PC-9 (cell line): Measurements from ENCODE around the gene OMG. TPM values are rescaled to one million over a fixed set of nuclear protein-coding genes. Genes with fewer than 3 reads are reported as not detected.

Experiments used
- BruUV-seq: library from RNA; stranded (reverse); fragments of 400-500 nt; replicated peaks from 2 replicates; lab custom pipeline; 2021; lab: Mats Ljungman, UMichigan
- CTCF ChIA-PET: fragments of 300-600 bp; sonication (Branson Sonifier 250); formaldehyde crosslinking; loops from one replicate; lab custom pipeline; 2022; ENCODE audit warnings: antibody characterized with exemption; lab: Charles Lee
- POLR2A ChIA-PET: fragments of 300-600 bp; sonication (Branson Sonifier 250); formaldehyde crosslinking; loops from one replicate; lab custom pipeline; 2022; ENCODE audit warnings: antibody characterized with exemption; ENCODE audit not compliant: unreplicated experiment; lab: Charles Lee
- DNase-seq, 2 experiments: peaks; one replicate each; pipeline versions ENCODE4 v3.0.0 to v3.0.0-alpha.2; 2015 to 2022; ENCODE audit warnings: mixed read lengths in 1 of 2
- H2AFZ ChIP-seq: fragments of 200-600 bp; sonication (generic); 2 replicates; pipeline ENCODE4 v1.8.1; 2017; ENCODE audit warnings: antibody characterized with exemption
- H3F3A ChIP-seq: fragments of 200-600 bp; sonication (generic); 2 replicates; pipeline ENCODE4 v1.8.1; 2017; ENCODE audit warnings: antibody characterized with exemption, mild to moderate bottlenecking, low read depth; ENCODE audit not compliant: insufficient read depth
- H3K27ac ChIP-seq: fragments of 200-600 bp; sonication (generic); 2 replicates; pipeline ENCODE4 v1.6.1; 2016; ENCODE audit warnings: mixed run types
- H3K27me3 ChIP-seq: fragments of 200-600 bp; sonication (generic); 2 replicates; pipeline ENCODE4 v1.6.1; 2016; ENCODE audit warnings: low read depth, mixed run types; ENCODE audit not compliant: insufficient read depth
- H3K36me3 ChIP-seq: fragments of 200-600 bp; sonication (generic); 2 replicates; pipeline ENCODE4 v1.6.1; 2016; ENCODE audit warnings: low read depth, mixed run types
- H3K4me1 ChIP-seq: fragments of 200-600 bp; sonication (generic); replicated peaks from 2 replicates; pipeline ENCODE4 v1.6.1; 2016; ENCODE audit warnings: mixed run types; ENCODE audit not compliant: insufficient read depth
- H3K4me2 ChIP-seq: fragments of 200-600 bp; sonication (generic); 2 replicates; pipeline ENCODE4 v1.6.1; 2017; ENCODE audit warnings: mixed run types
- H3K4me3 ChIP-seq: fragments of 200-600 bp; sonication (generic); 2 replicates; pipeline ENCODE4 v1.6.1; 2016; ENCODE audit warnings: mixed run types
- H3K79me2 ChIP-seq: fragments of 200-600 bp; sonication (generic); 2 replicates; pipeline ENCODE4 v1.6.1; 2017; ENCODE audit warnings: low read depth, mixed run types
- H3K9me2 ChIP-seq: fragments of 200-600 bp; sonication (generic); 2 replicates; pipeline ENCODE4 v1.8.1; 2017; ENCODE audit warnings: mild to moderate bottlenecking; ENCODE audit not compliant: insufficient read depth
- H3K9me3 ChIP-seq: fragments of 200-600 bp; sonication (generic); 2 replicates; pipeline ENCODE4 v1.8.1; 2016; ENCODE audit warnings: low read depth; ENCODE audit not compliant: insufficient read depth
- H4K20me1 ChIP-seq: fragments of 200-600 bp; sonication (generic); 2 replicates; pipeline ENCODE4 v1.8.1; 2017; ENCODE audit not compliant: insufficient read depth
- EZH2 ChIP-seq: fragments of 200-600 bp; sonication (generic); IDR thresholded peaks from 2 replicates; pipeline ENCODE4 v1.8.0; 2017; ENCODE audit warnings: antibody characterized with exemption, low read depth
- intact Hi-C: fragments of 100-400 bp; cut with micrococcal nuclease; formaldehyde crosslinking; loops from one replicate; pipeline ENCODE4 v1.10.0; 2022; ENCODE audit not compliant: unreplicated experiment
- total RNA-seq: library from RNA; stranded (reverse); gene quantifications from 2 replicates; pipeline ENCODE4 v1.2.3, GENCODE V29; 2021
- TF ChIP-seq, protein P1 (sequence below): fragments of 200-600 bp; sonication (generic); conservative IDR thresholded peaks from 2 replicates; pipeline ENCODE4 v1.6.1; 2017; ENCODE audit warnings: mixed run types, antibody characterized with exemption, mild to moderate bottlenecking, moderate library complexity

Gene OMG
- total RNA-seq, 1 experiment from 2014 or later: not detected

DNA sequence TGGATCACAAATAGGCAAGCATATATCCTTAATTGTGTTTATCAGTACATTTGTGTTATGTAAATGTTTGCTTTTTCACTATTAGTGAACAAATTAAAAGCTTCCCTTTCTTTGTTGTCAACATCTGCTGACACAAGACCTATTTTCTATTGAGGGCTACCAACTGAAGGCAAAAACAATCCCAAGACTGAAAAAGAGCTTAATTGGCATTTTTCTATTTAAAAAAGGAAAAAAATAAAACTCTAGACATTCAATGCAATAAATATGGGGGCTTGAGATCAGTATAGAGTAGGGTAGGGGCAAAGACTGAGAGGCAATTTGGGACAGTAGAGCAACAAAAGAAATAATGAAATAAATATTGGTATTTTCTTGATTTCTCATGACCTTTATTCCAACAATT, 24.2 kb downstream of the OMG start:
- H3K9me2 ChIP-seq: no peaks in the 10 kb centered on the region
- peaks cover 26% of the 10 kb centered on the region for H3F3A ChIP-seq
- no peaks in the 10 kb centered on the region for H3K79me2 ChIP-seq
- no peaks in the 10 kb centered on the region for H4K20me1 ChIP-seq
- no TSS peak for BruUV-seq
- H2AFZ ChIP-seq: no peak overlapping the region
- POLR2A ChIA-PET: no interaction called here
- CTCF ChIA-PET: no interaction called here
- peaks cover 27% of the 10 kb centered on the region for H3K4me1 ChIP-seq
- no peak overlapping the region for H3K4me2 ChIP-seq
- no peaks in the 10 kb centered on the region for H3K9me3 ChIP-seq
- intact Hi-C loops: no loop called here
- TF ChIP-seq, protein P1, sequence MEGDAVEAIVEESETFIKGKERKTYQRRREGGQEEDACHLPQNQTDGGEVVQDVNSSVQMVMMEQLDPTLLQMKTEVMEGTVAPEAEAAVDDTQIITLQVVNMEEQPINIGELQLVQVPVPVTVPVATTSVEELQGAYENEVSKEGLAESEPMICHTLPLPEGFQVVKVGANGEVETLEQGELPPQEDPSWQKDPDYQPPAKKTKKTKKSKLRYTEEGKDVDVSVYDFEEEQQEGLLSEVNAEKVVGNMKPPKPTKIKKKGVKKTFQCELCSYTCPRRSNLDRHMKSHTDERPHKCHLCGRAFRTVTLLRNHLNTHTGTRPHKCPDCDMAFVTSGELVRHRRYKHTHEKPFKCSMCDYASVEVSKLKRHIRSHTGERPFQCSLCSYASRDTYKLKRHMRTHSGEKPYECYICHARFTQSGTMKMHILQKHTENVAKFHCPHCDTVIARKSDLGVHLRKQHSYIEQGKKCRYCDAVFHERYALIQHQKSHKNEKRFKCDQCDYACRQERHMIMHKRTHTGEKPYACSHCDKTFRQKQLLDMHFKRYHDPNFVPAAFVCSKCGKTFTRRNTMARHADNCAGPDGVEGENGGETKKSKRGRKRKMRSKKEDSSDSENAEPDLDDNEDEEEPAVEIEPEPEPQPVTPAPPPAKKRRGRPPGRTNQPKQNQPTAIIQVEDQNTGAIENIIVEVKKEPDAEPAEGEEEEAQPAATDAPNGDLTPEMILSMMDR: no peak
- TF ChIP-seq EZH2: no peak
- no peaks in the 10 kb centered on the region for H3K27me3 ChIP-seq
- H3K27ac ChIP-seq: no peak overlapping the region
- H3K4me3 ChIP-seq: no peak overlapping the region
- H3K36me3 ChIP-seq: peaks cover 7% of the 10 kb centered on the region; the same call in 1 of the 2 replicates
- no peak for DNase-seq

DNA sequence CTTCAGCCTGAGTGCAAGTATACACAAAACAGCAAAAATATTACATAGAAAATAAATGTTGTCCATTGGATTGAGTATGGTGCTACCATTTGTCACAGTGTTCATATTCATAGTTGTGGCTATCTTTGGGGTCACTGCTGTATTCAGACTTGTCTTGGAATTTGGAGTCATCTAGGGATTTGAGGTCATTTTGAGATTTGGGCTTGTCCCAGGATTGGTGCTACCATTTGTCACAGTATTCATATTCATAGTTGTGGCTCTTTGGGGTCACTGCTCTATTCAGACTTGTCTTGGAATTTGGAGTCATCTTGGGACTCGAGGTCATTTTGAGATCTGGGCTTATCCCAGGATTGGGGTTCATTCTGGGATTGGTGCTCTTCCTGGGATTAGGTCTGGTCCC, 24.8 kb downstream of the OMG start:
- ChIA-PET POLR2A (no interaction called here), CTCF (no interaction called here)
- H3K36me3 ChIP-seq: peaks cover 9% of the 10 kb centered on the region; the same call in 1 of the 2 replicates
- H3K9me2 ChIP-seq: no peaks in the 10 kb centered on the region
- H3K79me2 ChIP-seq: no peaks in the 10 kb centered on the region
- no peak overlapping the region for H3K27ac ChIP-seq
- H2AFZ ChIP-seq: no peak overlapping the region
- H3F3A ChIP-seq: peaks cover 28% of the 10 kb centered on the region
- H3K4me1 ChIP-seq: peaks cover 33% of the 10 kb centered on the region
- BruUV-seq: no TSS peak
- DNase-seq: no peak
- H3K4me2 ChIP-seq: no peak overlapping the region
- no peaks in the 10 kb centered on the region for H3K27me3 ChIP-seq
- intact Hi-C loops: no loop called here
- H3K4me3 ChIP-seq: no peak overlapping the region
- no peaks in the 10 kb centered on the region for H3K9me3 ChIP-seq
- TF ChIP-seq EZH2: no peak
- TF ChIP-seq, protein P1: no peak
- no peaks in the 10 kb centered on the region for H4K20me1 ChIP-seq

DNA sequence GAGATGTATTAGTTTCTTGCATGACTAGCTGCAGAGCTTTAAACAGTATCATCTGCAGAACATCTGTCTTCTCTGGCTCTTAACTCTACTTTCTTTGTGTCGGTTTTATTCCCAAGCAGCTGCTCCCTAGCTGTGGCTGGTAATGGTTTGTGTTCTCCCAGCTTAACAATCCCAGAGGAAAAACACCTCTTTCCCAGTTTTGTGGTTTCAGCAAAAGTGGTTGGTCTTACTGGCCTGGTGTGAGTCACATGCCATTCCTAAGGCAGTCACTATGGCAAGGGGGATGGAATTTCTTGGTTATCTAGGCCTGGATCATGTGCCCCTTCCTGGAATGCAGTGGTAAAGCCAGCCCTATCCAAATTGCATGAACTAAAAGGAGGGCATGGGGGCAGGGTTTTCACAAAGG, 27.5 kb downstream of the OMG start:
- intact Hi-C loops: no loop called here
- H3K9me2 ChIP-seq: no peaks in the 10 kb centered on the region
- H2AFZ ChIP-seq: no peak overlapping the region
- CTCF ChIA-PET: interaction anchor here (0.6 kb wide), 1 partner anchor 254 kb away, joined by 3 read pairs; no protein-coding TSS in a partner anchor
- POLR2A ChIA-PET: interaction anchor here (0.6 to 0.7 kb wide), 3 partner anchors 48 to 917 kb away, joined by 3 to 4 read pairs (median 3); no protein-coding TSS in a partner anchor
- no TSS peak for BruUV-seq
- peak overlapping the region; percentile 44 for H3K4me2 ChIP-seq
- H3K4me1 ChIP-seq: peaks cover 33% of the 10 kb centered on the region
- H3K36me3 ChIP-seq: peaks cover 21% of the 10 kb centered on the region; the same call in 1 of the 2 replicates
- no peaks in the 10 kb centered on the region for H3K79me2 ChIP-seq
- H3K4me3 ChIP-seq: no peak overlapping the region; the same call in 1 of the 2 replicates
- H3F3A ChIP-seq: peaks cover 28% of the 10 kb centered on the region
- DNase-seq: peak; percentile 70 to 85
- H3K27me3 ChIP-seq: no peaks in the 10 kb centered on the region
- peak overlapping the region; percentile 67 for H3K27ac ChIP-seq
- H4K20me1 ChIP-seq: no peaks in the 10 kb centered on the region
- no peak for TF ChIP-seq EZH2
- TF ChIP-seq, protein P1: no peak
- no peaks in the 10 kb centered on the region for H3K9me3 ChIP-seq
